Measurements from ENCODE around the gene MGAT4A.

DNA sequence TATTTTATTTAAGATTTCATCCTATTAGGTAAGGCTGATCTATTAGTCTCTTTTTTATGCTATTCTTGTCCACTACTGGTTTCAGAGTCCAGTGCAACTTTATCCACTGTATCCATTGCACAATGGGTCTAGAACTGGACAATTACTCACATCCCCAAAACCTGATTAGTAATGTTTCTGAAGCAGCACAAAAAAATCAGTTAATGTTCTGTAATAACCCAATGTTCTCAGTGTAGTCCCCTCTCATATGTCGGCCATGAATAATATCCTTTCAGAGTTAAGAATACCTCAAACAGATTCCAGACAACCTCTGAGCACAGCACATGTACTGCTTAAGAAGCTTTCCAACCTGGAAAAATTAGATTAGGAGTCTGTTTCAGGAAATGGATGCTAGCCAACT lies 29.7 kb downstream of the MGAT4A start:
- no peak for TF ChIP-seq CTCF (IDR thresholded peaks at IDR 0.05)
- no peak for TF ChIP-seq POLR2AphosphoS5 (IDR thresholded peaks at IDR 0.05)

Data from suprapubic skin (tissue), 3 donors.